GM19328 (cell line): ENCODE measurements around the gene KBTBD13.
"Not testable (repeated sequence)": the region's sequence is repeated elsewhere in the genome, so short reads cannot be mapped to it uniquely, and the experiment has no call there.

Experiments
- ATAC-seq: cut with Tn5 transposase; IDR thresholded peaks from one replicate; pipeline ENCODE4 v1.9.1; 2021; ENCODE audit warnings: mild to moderate bottlenecking, moderate library complexity; ENCODE audit not compliant: unreplicated experiment

The KBTBD13 gene

DNA sequence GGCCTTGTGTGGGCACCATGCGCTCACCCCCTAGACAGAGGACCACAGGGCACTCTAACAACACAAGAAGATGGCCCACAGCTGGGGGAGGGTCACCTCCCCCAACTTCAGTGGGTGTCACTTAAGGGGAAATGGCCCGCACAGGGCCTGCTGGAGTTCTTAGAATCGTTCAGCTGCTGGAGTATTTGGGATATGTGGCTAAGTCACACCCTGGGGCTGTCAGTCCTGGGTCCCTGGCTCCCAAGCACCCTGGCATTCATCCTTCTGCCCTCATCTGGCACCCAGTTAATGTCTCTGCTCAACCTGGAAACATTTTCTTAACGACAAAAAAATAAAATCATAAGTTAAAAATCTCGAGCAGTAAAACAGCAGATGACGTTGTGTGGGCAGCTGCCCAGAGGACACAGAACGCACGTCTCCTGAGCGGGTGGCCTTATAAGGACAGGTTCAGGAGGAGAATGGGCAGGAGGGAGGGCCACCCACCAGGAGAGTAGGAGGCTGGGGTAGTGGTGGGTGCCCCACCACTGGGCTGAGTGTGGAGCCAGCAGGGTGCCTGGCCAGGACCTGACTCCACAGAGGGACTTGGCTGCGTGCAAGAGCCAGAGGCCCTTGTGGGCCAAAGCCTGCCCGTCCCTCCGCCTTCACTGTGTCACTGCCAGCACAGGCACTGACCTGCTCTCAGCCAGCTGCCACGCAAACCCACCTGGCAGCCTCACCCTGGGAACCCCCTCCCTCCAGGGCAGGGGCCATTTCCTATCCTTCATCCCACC, 11.5 kb downstream of the KBTBD13 start:
- no peak for ATAC-seq

- no peak for ATAC-seq
Observed at GRCh38 chr15:65088643-65089021, 12.1 kb downstream of the KBTBD13 start.

- ATAC-seq = no peak
Observed at GRCh38 chr15:65089206-65089824, 12.8 kb downstream of the KBTBD13 start.

DNA sequence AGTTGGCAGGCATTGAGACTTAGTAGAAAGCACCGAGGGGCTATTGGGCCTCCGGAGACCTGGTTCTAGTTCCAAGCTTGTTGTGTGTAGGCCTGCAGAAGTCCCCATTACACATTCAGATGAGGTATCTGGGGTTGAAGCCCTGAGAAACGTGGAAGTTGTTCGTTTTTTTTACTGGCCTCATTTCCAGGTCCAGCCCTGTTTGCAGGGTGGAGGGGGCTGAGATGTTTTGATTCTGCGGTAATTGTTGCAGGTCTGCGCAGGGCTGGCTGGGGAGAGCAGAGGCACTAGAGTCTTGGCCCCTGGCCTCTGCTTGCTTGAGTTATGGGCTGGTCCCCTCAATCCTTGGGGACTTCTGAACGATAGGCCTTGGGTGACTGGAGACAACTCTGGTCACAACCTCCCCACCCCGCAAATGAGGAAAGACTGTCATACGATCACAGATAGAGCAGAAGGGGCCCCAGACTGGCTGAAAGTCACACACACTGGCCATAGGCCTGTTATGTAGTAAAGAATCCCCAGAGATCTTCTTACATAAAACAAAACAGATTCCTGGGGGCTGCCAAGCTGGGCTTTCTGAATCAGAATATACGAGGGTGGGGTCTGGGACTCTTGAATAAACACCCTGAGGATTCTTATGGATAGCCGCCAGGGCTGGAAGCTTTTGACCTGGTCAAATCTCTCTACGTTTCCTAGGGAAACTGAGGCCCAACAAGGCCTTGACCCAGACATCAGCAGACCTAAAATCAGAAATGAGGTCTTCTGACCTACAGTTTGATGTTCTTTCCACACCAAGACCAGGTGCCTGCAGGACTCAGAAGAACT, 15.6 kb downstream of the KBTBD13 start:
- no peak for ATAC-seq

GRCh38 chr15:65092911-65093792, 16.6 kb downstream of the KBTBD13 start:
- ATAC-seq = no peak

GRCh38 chr15:65093793-65094170, 17.2 kb downstream of the KBTBD13 start:
- not testable (repeated sequence) for ATAC-seq

DNA sequence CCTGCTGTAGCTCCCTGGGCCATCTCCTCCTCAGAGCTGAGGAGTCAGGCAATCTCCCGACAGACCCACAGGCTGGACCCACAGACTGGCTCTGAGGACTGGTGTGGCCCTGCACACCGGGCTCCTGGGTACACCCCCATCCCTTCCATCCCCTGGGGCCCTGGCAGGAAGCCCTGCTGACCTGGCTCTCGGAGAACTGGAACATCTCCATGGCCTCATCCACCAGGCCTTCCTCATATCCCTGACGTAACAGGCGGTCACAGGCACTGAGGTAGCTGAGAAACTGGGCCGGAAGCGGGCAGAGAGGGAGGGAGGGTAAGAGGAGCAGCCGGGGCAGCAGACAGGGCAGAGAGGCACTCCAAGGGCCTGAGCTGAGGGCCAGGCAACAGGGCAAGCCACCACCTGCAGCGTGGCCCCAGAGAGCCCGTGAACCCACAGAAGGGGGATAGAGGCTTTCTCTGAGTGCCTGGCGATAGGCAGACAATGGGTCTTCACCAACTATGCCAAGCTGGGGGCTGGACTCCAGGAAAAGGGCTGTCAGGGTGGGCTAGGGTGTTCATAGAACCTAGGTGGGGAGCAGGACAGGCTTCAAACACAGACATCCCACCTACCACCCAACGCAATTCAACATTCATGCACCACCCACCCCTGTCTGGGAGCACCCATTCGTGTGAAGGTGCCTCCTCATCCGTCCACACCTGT, 17.9 kb downstream of the KBTBD13 start:
- ATAC-seq = no peak

GRCh38 chr15:65095011-65095746, 18.6 kb downstream of the KBTBD13 start:
- ATAC-seq = no peak

DNA sequence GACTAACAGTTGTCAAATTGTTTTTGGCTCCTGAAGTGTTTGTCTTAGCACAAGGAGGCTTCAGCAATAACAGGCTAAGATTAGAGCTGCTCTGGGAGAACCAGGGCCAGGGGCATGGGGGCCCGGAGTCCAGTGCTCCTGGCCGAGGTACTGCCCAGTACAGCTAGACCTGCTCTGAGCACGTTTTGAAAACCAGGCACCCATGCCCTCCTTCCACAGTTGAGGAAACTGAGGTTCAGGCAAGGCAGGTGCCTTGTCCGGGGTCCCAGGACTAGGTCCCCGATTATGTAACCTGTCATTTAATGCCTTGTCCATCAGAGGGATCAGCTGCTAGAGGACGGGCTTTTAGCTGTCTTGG, 19.2 kb downstream of the KBTBD13 start:
- ATAC-seq = no peak

DNA sequence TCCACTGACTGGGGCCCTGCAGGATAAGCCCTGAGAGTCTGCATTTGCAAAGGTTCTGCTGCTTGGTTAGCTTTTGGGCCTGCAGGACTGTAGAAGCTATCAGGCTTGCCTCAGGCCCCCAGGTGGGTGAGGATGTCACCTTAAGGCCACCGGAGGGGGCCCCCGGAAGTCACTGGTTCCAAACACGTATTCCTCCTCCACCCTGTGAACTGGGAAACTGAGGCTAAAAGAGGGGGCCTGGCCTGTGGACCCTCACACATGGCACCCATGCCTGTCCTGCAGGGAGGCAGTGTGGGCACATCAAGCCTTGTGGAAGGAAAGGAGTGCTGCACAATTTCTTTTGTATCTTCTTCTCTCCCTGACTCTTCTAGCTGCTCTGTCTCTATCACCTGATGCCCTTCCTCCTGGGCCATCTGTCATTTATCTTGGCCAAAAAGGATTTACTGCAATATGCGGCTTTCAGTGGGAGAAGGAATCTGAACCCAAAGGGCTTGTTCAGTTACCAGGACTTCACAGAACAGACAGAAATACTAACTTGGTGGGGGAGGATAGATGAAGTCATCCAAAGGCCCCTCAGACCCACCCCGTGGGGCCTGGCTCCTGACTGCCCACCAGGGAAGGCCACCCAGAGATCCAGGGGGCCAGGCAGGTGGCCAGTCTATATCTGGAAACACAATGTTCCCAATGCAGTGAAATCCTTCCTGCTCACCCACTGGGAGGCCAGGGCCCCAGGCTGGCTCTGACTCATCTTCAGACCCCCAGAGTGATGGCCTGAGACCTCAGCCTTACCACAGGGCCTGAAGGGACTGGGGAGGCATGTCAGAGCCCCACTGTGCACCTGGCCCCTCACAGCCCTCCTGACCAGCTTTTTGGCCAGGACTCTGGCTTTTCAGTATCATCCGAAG, 20.2 kb downstream of the KBTBD13 start:
- no peak for ATAC-seq

DNA sequence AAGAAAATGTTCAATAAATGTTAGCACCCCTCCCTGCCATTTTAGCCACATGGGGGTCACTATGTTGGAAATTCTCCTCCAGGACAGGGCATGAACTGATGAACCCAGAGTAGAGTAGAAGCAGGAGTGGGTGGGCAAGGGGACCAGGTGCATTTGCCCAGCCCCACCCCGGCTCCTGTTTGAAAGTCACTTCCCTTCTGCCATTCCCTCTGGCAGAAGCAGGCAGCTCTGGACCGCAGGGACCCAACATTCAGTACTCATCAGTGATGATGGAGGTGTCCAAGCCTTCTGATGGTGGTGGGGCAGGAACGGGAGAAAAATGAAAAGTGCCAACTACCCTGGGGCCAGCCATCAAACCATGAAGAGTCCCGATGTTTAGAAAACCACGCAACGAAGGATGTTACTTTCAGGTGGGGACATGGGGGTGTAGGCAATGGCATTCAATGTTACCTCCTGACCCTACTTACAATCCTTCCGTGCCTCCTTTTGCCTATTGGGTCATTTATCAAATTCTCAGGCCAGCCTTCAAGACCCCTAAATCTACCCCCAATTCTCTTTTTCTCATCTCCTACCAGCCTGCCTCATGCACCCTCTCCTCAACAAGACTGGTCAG, 21.2 kb downstream of the KBTBD13 start:
- no peak for ATAC-seq

DNA sequence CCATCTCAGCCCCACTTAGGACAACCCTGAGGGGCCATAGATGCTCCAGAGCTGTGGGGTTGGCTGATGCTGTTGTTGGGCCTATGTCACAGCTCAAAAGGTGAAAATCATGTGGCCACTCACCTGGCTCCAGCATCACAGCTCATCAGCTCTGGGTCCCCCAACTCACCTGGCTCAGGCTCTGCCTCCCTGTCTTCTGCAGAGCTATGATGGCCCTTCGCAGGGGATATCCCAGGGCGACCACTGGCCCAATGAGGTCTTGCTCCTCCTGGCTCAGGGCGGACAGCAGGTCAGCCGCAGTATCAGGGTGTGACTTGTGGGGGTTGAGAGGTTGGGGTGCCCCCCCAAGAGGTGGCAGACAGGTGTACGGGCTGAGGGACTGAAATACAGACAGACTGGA, 22.8 kb downstream of the KBTBD13 start:
- ATAC-seq = no peak

DNA sequence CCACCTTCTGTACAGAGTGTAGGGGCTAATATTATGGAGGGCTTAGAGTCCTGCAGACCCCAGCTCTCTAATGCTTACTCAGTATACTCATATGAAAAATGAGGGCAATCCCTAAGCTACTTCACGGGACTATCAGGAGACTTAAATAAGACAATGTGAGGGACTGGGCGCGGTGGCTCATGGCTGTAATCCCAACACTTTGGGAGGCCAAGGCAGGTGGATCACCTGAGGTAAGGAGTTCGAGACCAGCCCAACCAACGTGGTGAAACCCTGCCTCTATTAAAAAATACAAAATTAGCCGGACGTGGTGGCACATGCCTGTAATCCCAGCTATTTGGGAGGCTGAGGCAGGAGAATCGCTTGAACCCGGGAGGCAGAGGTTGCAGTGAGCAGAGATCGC, 23.3 kb downstream of the KBTBD13 start:
- ATAC-seq = not testable (repeated sequence)

- ATAC-seq = no peak
Observed at GRCh38 chr15:65100442-65100841, 23.9 kb downstream of the KBTBD13 start.

DNA sequence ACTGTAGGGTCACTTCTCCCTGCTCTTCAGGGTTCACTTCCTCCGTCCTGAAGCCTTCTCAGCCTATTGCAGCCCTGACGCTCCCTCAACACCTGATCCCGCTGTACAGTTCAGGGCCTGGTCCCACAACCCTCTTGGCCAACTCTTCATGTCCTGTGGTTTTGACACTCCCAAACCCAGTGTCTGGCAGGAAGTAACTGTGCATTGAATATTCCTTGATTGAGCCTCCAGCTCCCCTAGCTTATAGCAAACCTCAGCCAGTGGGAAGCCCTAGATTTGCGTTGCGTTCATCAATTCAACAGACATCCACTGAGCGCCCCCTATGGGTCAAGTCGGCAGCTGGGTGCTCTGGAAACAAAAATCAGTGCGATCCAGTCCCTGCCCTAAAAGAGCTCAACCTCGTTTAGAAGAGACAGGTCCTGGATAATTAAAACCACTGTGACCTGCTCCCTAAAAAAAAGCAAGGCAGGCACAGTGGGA, 24.9 kb downstream of the KBTBD13 start:
- ATAC-seq = no peak

- ATAC-seq = no peak
Observed at GRCh38 chr15:65101891-65102708, 25.6 kb downstream of the KBTBD13 start.

DNA sequence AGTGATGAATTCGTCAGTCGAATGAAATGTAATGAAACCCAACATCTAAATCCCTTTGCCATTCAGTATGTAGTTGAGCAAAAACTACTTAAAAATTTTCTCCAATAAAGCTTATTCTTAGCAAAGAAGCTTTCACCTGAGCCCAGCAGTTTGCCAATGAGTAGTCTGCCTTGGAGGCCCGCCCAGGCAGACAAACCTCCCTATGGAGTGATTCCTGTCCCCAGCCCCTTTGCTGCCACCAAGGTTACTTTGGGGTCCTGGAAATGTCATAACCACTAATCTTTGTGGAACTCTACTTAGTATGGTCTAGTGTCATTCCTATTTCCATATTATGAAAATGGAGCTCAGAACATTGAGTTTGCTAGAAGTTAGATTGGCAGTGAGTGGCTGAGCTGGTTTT, 26.4 kb downstream of the KBTBD13 start:
- ATAC-seq = no peak
